Erythroblast (primary cell): ENCODE data around the gene DCBLD1.

Source experiments
- DNase-seq, 2 experiments: peaks; one replicate each; lab custom pipeline; 2025; lab: John Stamatoyannopoulos, UW
- GATA1 ChIP-seq: IDR thresholded peaks from 2 replicates; pipeline ENCODE4 v1.6.1; 2011; ENCODE audit warnings: low read depth, mild to moderate bottlenecking, control low read depth, low read length, moderate library complexity
- POLR2A ChIP-seq: IDR thresholded peaks from 2 replicates; pipeline ENCODE4 v1.6.1; 2011; ENCODE audit warnings: mild to moderate bottlenecking, low read length

The DCBLD1 gene

DNA sequence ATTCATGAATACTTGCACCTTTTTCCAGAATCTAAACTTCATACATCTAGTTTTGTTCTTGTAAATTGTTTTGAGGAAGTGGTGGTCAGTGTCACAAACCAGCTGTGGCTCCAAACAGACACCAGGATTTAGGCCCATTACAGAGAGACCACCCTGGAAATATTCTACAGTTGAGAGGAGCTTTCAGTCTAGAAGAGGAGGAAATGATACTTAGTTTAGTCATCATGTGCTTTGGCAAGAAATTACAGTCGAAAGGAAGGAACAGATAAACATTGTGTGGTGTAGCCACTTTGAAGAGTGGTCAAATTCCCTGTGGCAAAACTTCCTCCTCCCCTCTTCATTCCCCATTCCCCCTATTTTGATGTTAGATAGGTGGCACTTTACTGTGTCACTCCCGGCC is 15.7 kb downstream of the DCBLD1 start:
- TF ChIP-seq POLR2A (no peak), GATA1 (no peak)
- DNase-seq, result no peak

DNA sequence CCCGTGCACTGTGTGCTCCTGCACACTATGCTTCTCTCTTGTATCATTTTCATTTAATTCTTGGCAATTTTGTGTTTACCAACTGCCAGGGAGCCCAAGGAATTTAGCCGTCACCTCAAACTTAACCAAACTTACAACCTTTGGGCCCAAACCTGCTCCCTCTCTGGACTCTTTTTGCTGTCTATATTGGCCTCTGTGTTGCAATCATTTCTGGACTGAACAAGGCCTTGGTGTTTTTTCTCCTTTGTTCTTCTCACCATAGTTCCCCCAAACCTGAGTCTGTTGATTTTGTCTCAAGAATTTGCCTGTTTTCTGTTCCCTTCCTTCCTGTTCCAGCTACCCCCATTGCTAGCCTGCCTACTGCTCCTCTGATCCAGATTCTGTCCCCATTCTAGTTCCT is 19.2 kb downstream of the DCBLD1 start:
- no peak for TF ChIP-seq GATA1
- TF ChIP-seq POLR2A, result no peak
- DNase-seq, result no peak

DNA sequence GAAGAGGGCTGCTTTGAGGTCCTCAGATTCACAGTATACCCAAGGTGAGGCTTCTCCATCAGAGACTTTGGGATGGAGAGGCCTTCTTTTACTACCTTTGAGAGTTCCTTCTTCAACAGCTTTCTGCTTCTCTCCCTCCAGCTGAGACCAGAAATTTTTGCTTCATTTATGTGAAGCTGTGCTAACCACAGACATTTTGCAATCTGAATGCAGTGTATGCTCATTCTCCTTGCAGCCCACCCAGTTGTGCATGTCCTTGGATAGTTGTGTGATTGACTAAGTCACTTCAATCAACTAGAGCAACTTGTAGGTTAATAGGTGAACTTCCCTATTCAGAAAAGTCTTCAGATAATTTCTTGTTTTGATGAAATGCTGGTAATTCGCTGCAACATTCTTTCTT is 20.1 kb downstream of the DCBLD1 start:
- TF ChIP-seq POLR2A (no peak), GATA1 (no peak)
- no peak for DNase-seq

DNA sequence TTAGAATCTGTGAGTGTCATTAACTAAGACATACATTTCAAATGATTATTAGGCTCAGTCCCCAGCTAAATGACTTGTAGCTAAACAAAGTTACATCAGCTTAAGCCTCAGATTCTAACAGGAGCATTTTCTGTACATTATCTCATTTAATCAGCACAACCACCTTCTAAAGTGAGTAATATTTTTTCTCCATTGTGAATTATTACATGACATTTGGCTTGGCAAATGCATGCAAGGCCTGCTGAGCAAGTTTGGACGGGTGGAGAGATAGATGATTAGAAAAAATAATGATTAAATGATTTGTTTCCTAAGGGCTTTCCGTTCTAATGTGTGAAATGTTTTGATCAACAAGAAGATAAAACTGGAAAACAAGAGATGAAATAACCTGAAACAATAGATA is 20.7 kb downstream of the DCBLD1 start:
- TF ChIP-seq POLR2A, result no peak
- no peak for TF ChIP-seq GATA1

DNA sequence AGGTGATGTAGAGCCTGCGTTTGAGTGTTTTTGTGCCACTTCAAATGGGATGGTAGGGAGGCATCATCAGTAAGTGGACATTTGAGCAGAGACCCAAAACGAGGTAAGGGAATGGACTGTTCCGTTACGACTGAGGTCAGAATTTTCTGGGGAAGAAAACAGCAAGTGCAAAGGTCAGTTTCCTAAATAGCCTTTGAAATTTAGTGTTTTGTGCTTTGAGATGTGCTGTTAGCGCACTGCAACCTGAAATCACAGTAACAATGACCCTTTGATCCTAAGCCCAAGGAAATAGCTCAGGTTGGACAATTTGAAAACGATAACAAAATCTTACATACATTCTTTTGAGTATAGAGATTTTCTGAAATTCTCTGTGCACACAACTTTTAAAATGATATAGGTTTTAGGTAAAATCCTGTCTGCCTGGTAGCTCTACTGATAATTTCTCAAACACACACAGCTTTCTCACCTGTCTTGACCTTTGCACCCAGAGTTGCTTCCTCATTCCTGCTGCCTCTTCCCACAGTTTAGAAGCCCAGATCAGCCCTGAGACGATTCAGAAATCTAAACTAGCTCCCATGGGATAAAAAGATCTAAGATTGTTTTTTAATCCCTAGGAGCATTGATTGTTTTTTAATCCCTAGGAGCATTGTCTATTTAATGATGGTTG is 22.1 kb downstream of the DCBLD1 start:
- TF ChIP-seq GATA1 (no peak), POLR2A (no peak)
- no peak for DNase-seq

More for the DNA sequence above, 20.7 kb downstream of the DCBLD1 start:
- no peak for DNase-seq

DNA sequence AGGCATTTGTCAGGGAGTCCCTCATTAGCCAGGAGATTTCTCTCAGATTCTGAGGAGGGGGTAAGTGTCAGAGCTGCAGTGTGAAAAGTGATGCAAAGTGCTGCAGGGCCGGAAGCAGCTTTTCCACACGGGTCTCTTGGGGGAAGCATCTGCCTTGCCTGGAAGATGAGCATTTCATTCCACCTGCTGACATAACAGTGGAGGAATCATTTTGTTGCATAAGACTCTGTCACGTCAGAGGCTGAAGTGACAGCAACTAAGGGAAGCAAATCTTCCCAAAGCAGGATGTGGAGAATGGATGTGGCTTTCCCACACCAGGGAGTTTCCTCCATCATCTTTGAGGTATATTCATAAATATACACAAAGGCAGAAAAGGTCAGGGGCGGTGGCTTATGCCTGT is 22.8 kb downstream of the DCBLD1 start:
- DNase-seq, result no peak
- TF ChIP-seq GATA1 (no peak), POLR2A (no peak)

DNA sequence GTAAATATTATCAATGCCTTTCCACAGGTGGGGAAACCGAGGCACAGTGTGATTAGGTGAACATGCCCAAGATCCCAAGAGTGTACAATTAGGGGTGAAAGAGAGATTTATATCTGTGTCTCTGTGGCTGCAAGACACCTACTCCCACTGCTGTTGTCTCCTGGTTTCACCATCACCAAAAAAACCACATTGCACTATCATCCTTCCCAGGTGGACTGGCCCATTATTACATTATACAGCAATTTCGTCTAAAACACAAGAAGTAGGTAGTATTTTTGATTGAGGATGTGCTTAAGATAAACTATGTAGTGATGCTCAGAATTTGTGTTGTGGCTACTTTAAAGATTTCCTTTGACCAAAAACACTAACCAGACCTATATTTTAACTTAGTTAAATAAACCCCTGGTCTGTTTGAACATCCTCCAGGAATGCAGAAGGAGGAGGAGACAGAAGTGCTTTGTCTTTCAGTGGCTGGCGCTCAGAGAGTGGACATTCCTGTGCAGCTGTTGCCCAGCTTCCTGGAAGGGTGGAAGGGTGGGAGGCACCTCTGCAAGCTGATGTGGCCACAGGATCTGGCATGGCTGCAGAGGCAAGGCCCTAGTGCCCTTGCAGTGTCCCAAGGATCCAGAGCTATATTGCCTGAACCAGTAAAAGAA is 23.8 kb downstream of the DCBLD1 start:
- TF ChIP-seq GATA1, result no peak
- TF ChIP-seq POLR2A, result no peak
- DNase-seq, result no peak

DNA sequence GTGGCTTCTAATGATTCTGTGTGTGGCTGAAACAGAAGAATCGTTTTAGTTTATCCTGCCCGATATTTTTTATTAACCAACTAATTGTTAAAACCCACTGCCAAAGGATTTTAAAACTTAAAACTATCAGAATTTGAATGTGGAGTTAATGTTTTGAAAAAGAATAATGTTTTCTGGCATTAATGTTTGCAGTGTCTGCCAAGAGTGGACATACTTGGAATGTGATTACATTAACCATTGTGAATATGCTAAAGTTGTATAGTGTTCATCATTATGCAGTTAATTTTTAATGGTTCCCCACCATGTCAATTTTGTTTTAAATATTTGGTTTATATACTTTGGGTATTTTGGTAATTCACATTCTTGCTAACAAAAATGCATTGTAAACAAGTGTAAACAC is 24.4 kb downstream of the DCBLD1 start:
- TF ChIP-seq POLR2A (no peak), GATA1 (no peak)
- DNase-seq, result no peak

DNA sequence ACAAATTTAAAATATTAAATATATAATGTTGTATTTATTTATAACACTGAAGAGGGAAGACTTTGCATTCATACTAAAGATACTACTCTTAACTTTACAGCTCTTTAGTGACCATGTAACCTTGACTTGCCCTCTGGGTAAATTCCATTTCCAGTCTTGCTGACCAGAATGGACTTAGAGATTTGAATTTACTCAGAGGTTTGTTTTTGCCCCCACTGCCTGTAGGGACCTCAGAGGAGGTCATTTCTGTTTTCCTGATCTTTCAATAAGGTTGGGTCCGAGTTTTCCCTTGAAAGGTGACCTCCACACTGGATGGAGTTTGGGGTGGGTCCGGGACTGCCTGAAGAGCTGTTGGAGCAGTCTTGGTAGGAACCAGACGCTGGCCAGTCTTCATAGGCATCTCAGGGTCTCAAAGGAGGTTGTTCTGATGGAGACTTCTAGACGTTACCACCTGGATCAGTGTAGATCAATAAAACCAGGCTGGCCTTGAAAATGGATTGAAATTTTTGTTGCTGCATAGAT is 26.0 kb downstream of the DCBLD1 start:
- no peak for DNase-seq
- TF ChIP-seq POLR2A (no peak), GATA1 (no peak)

DNA sequence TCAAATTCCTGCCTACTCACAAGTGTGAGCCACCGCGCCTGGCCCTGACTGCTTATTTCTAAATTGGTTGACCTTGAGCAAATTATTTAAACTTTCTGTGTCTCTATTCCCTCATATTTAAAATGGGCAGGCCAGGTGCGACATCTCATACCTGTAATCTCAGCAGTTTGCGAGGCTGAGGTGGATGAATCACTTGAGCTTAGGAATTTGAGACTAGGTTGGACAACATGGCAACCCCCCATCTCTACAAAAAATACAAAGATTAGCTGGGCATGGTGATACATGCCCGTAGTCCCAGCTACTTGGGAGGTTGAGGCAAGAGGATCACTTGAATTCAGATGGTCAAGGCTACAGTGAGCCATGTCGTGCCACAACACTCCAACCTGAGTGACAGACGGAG is 26.5 kb downstream of the DCBLD1 start:
- TF ChIP-seq GATA1, result no peak
- DNase-seq, result no peak

DNA sequence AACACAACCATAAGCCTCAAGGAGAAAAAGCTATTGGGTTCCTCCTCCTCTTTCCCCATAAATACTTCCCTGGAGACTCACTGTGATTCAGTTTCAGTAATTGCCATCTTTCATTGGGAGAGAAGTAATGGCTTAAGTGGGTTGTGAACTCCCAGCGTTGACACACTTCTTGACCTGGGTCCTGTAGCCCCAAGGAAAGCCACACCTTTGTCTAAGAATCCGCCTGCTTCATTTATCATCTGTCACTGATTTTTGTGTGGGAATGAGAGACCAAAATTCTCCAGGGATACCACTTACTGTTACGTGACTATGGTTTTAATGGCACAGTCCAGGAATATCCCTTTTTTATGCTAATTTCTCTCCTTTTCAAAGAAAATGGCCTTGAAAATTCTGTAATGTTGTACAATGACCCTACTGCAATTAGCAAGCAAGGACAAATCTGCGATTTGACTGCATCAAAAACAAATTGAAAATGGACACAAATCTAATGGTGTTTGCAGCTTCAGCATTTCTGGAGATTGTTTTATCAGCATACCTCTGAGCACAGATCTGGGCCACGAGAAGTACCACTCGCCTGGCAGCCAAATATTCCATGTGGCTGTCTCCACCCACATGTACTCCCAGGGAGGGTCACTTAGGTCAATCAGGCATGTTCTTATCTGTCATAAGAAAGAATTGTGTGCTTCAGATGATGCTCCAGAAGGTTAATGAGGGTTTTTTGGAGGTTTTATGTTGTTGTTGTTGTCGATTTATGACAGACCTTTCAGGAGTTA is 29.8 kb downstream of the DCBLD1 start:
- DNase-seq, result no peak
- TF ChIP-seq POLR2A, result no peak
- no peak for TF ChIP-seq GATA1

DNA sequence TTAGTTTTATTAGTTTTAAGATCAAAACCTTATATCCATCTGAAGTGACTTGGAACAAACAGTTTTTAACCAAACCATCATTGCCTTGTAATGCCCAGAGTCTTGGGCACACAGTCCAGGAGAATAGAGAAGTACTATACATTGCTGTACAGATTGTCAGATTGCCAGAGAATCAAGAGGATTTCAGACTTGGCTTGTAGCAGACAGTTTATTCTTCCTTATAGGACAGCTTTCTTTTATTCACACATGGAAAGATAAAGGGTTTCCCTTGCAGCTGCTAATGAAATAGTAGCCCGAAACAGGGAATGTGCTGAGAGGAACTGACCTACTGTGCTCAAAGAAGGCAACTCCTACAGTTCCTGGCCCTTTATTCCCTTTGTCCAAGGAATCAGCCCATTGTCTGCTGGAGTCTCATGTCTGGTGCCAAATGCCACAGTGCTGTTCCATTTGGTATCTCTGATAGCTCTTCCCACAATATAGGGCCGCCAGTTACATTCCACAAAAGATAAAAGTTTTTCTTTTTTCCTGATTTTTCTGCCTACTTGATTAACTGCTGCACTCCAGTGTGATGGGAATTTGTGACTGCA is 30.6 kb downstream of the DCBLD1 start:
- DNase-seq, result no peak
- TF ChIP-seq GATA1 (no peak), POLR2A (no peak)

DNA sequence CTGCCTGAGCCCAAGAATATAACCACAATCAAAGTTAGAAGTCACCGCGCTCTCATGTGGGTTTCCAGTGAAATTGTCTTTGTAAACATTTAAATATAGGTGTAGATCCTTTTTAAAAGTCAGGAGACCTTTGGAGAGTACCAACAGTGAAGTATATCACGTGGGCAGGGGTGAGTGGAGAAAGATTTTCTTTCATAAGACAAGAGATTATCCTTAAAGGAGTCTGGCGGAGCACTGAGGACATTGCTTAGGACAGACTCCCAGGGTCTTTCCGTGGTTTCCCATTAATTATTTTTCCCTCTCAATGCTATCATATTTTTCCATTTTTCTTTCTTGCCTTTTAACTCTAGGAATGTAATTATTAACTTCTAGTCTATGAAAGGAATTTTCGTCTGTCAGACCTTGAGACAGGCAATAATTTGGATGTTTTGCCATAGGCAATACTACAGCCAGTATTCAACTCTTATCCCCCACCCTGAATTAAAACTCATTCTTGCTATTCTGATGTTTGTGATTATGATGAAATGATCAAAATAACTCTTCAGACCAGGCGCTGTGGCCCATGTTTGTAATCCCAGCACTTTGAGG is 31.4 kb downstream of the DCBLD1 start:
- no peak for TF ChIP-seq GATA1
- no peak for TF ChIP-seq POLR2A
- no peak for DNase-seq
